Measurements from ENCODE around the gene FOXN3. TPM values are rescaled to one million over a fixed set of nuclear protein-coding genes. Genes with fewer than 3 reads are reported as not detected.

The FOXN3 gene
- total RNA-seq, 1 experiment from 2014 or later, result 8.8 TPM

GRCh38 chr14:89207925-89208328 is 209.1 kb downstream of the FOXN3 start:
- POLR2A ChIA-PET, result no interaction called here
- Histone ChIP-seq H3K27me3 (ENCODE audit: control insufficient read depth, insufficient read depth, low read length) (no peaks in the 10 kb centered on the region), H3K4me1 (ENCODE audit: control insufficient read depth, insufficient read depth, low read length) (no peaks in the 10 kb centered on the region), H3K4me3 (ENCODE audit: low read depth in 2 of 2, low read length in 2 of 2) (no peak overlapping the region), H3K9me3 (ENCODE audit: control insufficient read depth, insufficient read depth, low read depth, low read length) (no peaks in the 10 kb centered on the region), H3K27ac (ENCODE audit: low read length) (no peak overlapping the region), H3K36me3 (ENCODE audit: control insufficient read depth, insufficient read depth, low read length) (no peaks in the 10 kb centered on the region)
- CTCF ChIA-PET, result no interaction called here
- TF ChIP-seq REST (IDR thresholded peaks at IDR 0.05; ENCODE audit: insufficient read depth in 1 of 2, low read depth in 2 of 2, low read length in 1 of 2) (no peak), POLR2AphosphoS5 (IDR thresholded peaks at IDR 0.05; ENCODE audit: low read depth, low read length) (no peak), TCF7L2 (IDR thresholded peaks at IDR 0.05; ENCODE audit: low read depth, low read length) (no peak), SIN3A (IDR thresholded peaks at IDR 0.05; ENCODE audit: borderline replicate concordance, insufficient read depth, low read depth, low read length) (no peak), CTCF (IDR thresholded peaks at IDR 0.05) (no peak)
- DNase-seq (ENCODE audit: low read depth, low spot score), result no peak
- BruUV-seq (replicated peaks), result no TSS peak
- intact Hi-C loops (cut with micrococcal nuclease; ENCODE audit: unreplicated experiment) (no loop called here), in situ Hi-C loops (cut with HindIII; ENCODE audit: low pct_unique_long_range_greater_than_20kb, low sequenced_read_pairs) (no loop called here)
- no peak for ATAC-seq

- no peaks in the 10 kb centered on the region for H3K36me3 ChIP-seq (ENCODE audit: control insufficient read depth, insufficient read depth, low read length)
- H3K4me3 ChIP-seq (ENCODE audit: low read depth in 2 of 2, low read length in 2 of 2), result no peak overlapping the region
- TF ChIP-seq CTCF (IDR thresholded peaks at IDR 0.05), result no peak
- no peak for TF ChIP-seq REST (IDR thresholded peaks at IDR 0.05; ENCODE audit: insufficient read depth in 1 of 2, low read depth in 2 of 2, low read length in 1 of 2)
- no peak for TF ChIP-seq SIN3A (IDR thresholded peaks at IDR 0.05; ENCODE audit: borderline replicate concordance, insufficient read depth, low read depth, low read length)
- TF ChIP-seq POLR2AphosphoS5 (IDR thresholded peaks at IDR 0.05; ENCODE audit: low read depth, low read length), result no peak
- TF ChIP-seq TCF7L2 (IDR thresholded peaks at IDR 0.05; ENCODE audit: low read depth, low read length), result no peak
- CTCF ChIA-PET, result no interaction called here
- BruUV-seq (replicated peaks), result no TSS peak
- DNase-seq (ENCODE audit: low read depth, low spot score) (no peak), ATAC-seq (no peak)
- POLR2A ChIA-PET, result no interaction called here
- no peak overlapping the region for H3K27ac ChIP-seq (ENCODE audit: low read length)
- H3K27me3 ChIP-seq (ENCODE audit: control insufficient read depth, insufficient read depth, low read length), result no peaks in the 10 kb centered on the region
- in situ Hi-C loops (cut with HindIII; ENCODE audit: low pct_unique_long_range_greater_than_20kb, low sequenced_read_pairs) (no loop called here), intact Hi-C loops (cut with micrococcal nuclease; ENCODE audit: unreplicated experiment) (no loop called here)
- no peaks in the 10 kb centered on the region for H3K4me1 ChIP-seq (ENCODE audit: control insufficient read depth, insufficient read depth, low read length)
- no peaks in the 10 kb centered on the region for H3K9me3 ChIP-seq (ENCODE audit: control insufficient read depth, insufficient read depth, low read depth, low read length)
Measured at GRCh38 chr14:89206389-89207031, 210.5 kb downstream of the FOXN3 start.
